ENCODE measurements around the gene UNC50.

Gene UNC50

GRCh38 chr2:98569915-98570314 lies 38.5 kb upstream of the UNC50 start:
- no peak for DNase-seq
- peak overlapping the region; percentile 15 for H3K27ac Mint-ChIP-seq
- H3K4me1 Mint-ChIP-seq, result no peaks in the 10 kb centered on the region
- H3K4me3 Mint-ChIP-seq, result no peak overlapping the region
- peaks cover 40 to 69% of the 10 kb centered on the region in 2 donors for H3K36me3 Mint-ChIP-seq
- H3K9me3 Mint-ChIP-seq, result no peaks in the 10 kb centered on the region
- no peaks in the 10 kb centered on the region for H3K27me3 Mint-ChIP-seq
- no peak for ATAC-seq (replicated peaks)

GRCh38 chr2:98570356-98570755 lies 38.0 kb upstream of the UNC50 start:
- Mint-ChIP-seq H3K36me3 (peaks cover 40 to 65% of the 10 kb centered on the region in 2 donors), H3K27me3 (no peaks in the 10 kb centered on the region), H3K4me1 (no peaks in the 10 kb centered on the region), H3K4me3 (no peak overlapping the region), H3K9me3 (no peaks in the 10 kb centered on the region), H3K27ac (peak overlapping the region; percentile 15)
- no peak for ATAC-seq (replicated peaks)
- no peak for DNase-seq

GRCh38 chr2:98571121-98571701 lies 37.2 kb upstream of the UNC50 start:
- Mint-ChIP-seq H3K27ac (no peak overlapping the region), H3K4me3 (no peak overlapping the region), H3K9me3 (no peaks in the 10 kb centered on the region), H3K27me3 (no peaks in the 10 kb centered on the region), H3K4me1 (no peaks in the 10 kb centered on the region), H3K36me3 (peaks cover 32 to 59% of the 10 kb centered on the region in 2 donors)
- ATAC-seq (replicated peaks) (no peak), DNase-seq (no peak)

DNA sequence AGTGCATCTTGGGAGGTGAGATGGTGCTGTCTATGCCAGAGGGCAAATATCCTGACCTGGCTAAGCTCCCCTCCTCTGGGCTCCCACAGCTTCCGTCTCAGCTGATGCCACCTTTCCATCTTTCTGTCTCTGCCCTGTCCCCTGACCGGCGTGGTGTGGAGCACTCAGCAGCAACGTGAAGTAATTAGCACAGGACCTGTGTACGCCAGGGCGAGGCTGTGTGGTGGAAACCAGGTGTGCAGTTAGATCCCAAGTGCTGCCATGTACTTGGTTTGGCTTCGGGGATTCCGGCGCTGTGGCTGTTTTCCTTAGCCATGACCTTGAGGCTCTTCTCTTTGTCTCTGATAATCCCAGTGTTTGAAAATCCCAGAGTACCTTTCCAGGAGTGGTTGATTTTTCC lies 36.6 kb upstream of the UNC50 start:
- Mint-ChIP-seq H3K9me3 (no peaks in the 10 kb centered on the region), H3K27me3 (no peaks in the 10 kb centered on the region), H3K36me3 (peaks cover 32 to 57% of the 10 kb centered on the region in 2 donors), H3K4me1 (no peaks in the 10 kb centered on the region), H3K27ac (no peak overlapping the region), H3K4me3 (no peak overlapping the region)
- ATAC-seq (replicated peaks) (no peak), DNase-seq (no peak)

- no peaks in the 10 kb centered on the region for H3K27me3 Mint-ChIP-seq
- H3K4me3 Mint-ChIP-seq, result no peak overlapping the region
- no peak for ATAC-seq (replicated peaks)
- no peaks in the 10 kb centered on the region for H3K4me1 Mint-ChIP-seq
- peaks cover 30 to 56% of the 10 kb centered on the region in 2 donors for H3K36me3 Mint-ChIP-seq
- H3K27ac Mint-ChIP-seq, result no peak overlapping the region
- H3K9me3 Mint-ChIP-seq, result no peaks in the 10 kb centered on the region
- DNase-seq, result no peak
Observed at GRCh38 chr2:98572211-98572610, 36.2 kb upstream of the UNC50 start.

GRCh38 chr2:98572676-98573075 lies 35.7 kb upstream of the UNC50 start:
- Mint-ChIP-seq H3K4me1 (no peaks in the 10 kb centered on the region), H3K27ac (peak overlapping the region; percentile 43), H3K36me3 (peaks cover 34 to 56% of the 10 kb centered on the region in 2 donors), H3K27me3 (no peaks in the 10 kb centered on the region), H3K9me3 (no peaks in the 10 kb centered on the region), H3K4me3 (no peak overlapping the region)
- no peak for ATAC-seq (replicated peaks)
- no peak for DNase-seq

- H3K9me3 Mint-ChIP-seq, result no peaks in the 10 kb centered on the region
- no peaks in the 10 kb centered on the region for H3K4me1 Mint-ChIP-seq
- H3K27ac Mint-ChIP-seq, result no peak overlapping the region
- no peak for DNase-seq
- H3K27me3 Mint-ChIP-seq, result no peaks in the 10 kb centered on the region
- H3K36me3 Mint-ChIP-seq, result peaks cover 37 to 59% of the 10 kb centered on the region in 2 donors
- H3K4me3 Mint-ChIP-seq, result no peak overlapping the region
- ATAC-seq (replicated peaks), result no peak
Observed at GRCh38 chr2:98573426-98573825, 35.0 kb upstream of the UNC50 start.

- no peaks in the 10 kb centered on the region for H3K9me3 Mint-ChIP-seq
- peaks cover 18 to 47% of the 10 kb centered on the region in 2 donors for H3K36me3 Mint-ChIP-seq
- DNase-seq (no peak), ATAC-seq (replicated peaks) (no peak)
- H3K27me3 Mint-ChIP-seq, result no peaks in the 10 kb centered on the region
- H3K4me1 Mint-ChIP-seq, result peaks cover 7 to 14% of the 10 kb centered on the region in 2 donors
- no peak overlapping the region for H3K27ac Mint-ChIP-seq
- H3K4me3 Mint-ChIP-seq, result no peak overlapping the region
Observed at GRCh38 chr2:98576666-98577312, 31.6 kb upstream of the UNC50 start.

- no peak for DNase-seq
- Mint-ChIP-seq H3K27ac (no peak overlapping the region), H3K9me3 (no peaks in the 10 kb centered on the region), H3K27me3 (no peaks in the 10 kb centered on the region), H3K4me3 (no peak overlapping the region), H3K4me1 (peaks cover 7 to 14% of the 10 kb centered on the region in 2 donors), H3K36me3 (peaks cover 20 to 51% of the 10 kb centered on the region in 2 donors)
- ATAC-seq (replicated peaks), result no peak
Observed at GRCh38 chr2:98577313-98577712, 31.1 kb upstream of the UNC50 start.

DNA sequence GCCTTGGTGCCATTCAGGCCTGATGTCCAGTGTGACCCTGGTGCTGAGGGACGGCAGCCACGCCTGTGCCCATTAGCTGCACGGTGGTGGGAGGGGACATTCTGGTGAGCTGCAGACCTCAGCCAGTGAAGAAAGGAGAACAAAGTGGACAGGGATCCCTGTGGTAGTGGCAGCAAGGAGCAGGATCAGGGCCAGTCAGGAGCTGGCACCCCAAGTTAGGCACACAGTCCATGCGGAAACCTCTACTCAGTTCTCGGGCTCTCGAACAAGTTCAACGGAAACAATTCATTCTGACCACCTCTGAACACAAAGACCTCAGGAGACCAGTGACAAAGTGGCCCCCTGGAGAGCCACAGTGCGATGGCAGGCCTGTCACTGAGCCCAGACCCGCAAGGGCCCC lies 30.2 kb upstream of the UNC50 start:
- H3K27me3 Mint-ChIP-seq, result no peaks in the 10 kb centered on the region
- no peaks in the 10 kb centered on the region for H3K9me3 Mint-ChIP-seq
- DNase-seq (no peak), ATAC-seq (replicated peaks) (no peak)
- no peak overlapping the region for H3K27ac Mint-ChIP-seq
- peaks cover 7 to 14% of the 10 kb centered on the region in 2 donors for H3K4me1 Mint-ChIP-seq
- no peak overlapping the region for H3K4me3 Mint-ChIP-seq
- H3K36me3 Mint-ChIP-seq, result peaks cover 22 to 50% of the 10 kb centered on the region in 2 donors

DNA sequence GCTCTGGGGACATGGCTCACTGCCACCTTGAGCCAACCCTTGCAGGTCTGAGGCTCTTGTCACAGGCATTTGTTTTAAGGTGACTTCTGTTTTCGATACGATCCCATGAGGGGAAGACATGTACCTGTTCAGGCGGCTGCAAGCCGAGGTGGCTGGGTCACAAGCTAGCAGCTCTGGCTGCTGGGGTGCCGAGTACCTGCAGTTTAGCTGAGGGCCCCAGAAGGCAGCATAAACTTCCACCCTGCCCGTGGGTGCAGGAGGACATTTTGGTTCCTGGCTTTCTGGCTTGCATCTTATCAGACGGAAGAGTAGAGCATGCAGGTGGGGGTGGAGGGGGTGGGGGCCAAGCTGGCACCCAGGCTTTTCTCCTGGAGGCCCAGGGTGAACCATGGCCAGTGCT lies 28.5 kb upstream of the UNC50 start:
- no peaks in the 10 kb centered on the region for H3K9me3 Mint-ChIP-seq

DNA sequence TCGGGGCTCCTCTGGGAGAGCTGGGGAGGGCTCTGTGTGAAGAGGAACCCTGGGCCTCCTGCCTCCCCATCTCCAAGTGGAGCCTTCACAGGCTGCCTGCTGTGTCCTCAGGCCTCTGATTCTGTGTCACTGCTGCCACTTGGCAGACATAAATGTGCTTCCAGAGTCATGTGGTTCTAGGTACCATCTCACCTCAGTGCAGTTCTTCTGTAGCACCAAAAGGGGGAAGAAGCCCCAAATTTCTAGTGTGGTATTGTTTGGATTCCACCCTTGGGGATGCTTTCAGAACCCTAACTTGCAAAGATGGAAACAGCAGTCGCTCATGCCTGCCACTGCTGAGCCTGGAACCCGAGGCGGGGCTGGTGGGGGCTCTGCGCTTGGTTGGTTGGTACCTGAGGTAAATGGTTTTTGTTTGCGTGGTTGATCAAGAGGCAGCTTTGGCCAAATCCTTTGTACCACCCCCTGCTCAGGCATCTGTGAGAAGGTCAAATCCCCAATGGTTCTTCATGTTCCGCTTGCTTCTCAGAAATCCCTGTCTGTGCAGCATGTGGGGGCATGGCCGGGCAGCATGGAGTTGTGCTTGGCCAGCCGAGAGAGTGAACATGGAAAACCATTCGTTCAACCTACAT lies 27.6 kb upstream of the UNC50 start:
- DNase-seq (no peak), ATAC-seq (replicated peaks) (peak; percentile 53 to 68)
- no peaks in the 10 kb centered on the region for H3K27me3 Mint-ChIP-seq
- H3K9me3 Mint-ChIP-seq, result no peaks in the 10 kb centered on the region
- H3K4me3 Mint-ChIP-seq, result no peak overlapping the region
- H3K4me1 Mint-ChIP-seq, result peaks cover 7 to 14% of the 10 kb centered on the region in 2 donors
- H3K36me3 Mint-ChIP-seq, result peaks cover 17 to 53% of the 10 kb centered on the region in 2 donors
- H3K27ac Mint-ChIP-seq, result no peak overlapping the region

More for the DNA sequence above, 28.5 kb upstream of the UNC50 start:
- H3K4me3 Mint-ChIP-seq, result no peak overlapping the region
- no peak for ATAC-seq (replicated peaks)
- H3K27me3 Mint-ChIP-seq, result no peaks in the 10 kb centered on the region
- peaks cover 17 to 53% of the 10 kb centered on the region in 2 donors for H3K36me3 Mint-ChIP-seq
- no peak overlapping the region for H3K27ac Mint-ChIP-seq
- H3K4me1 Mint-ChIP-seq, result peaks cover 7 to 14% of the 10 kb centered on the region in 2 donors
- DNase-seq, result no peak

- ATAC-seq (replicated peaks) (no peak), DNase-seq (no peak)
- Mint-ChIP-seq H3K27me3 (no peaks in the 10 kb centered on the region), H3K9me3 (no peaks in the 10 kb centered on the region), H3K4me1 (peaks cover 7 to 14% of the 10 kb centered on the region in 2 donors), H3K4me3 (no peak overlapping the region), H3K27ac (no peak overlapping the region), H3K36me3 (peaks cover 17 to 49% of the 10 kb centered on the region in 2 donors)
Observed at GRCh38 chr2:98582523-98582922, 25.9 kb upstream of the UNC50 start.

GRCh38 chr2:98583276-98583675 lies 25.1 kb upstream of the UNC50 start:
- no peak overlapping the region for H3K27ac Mint-ChIP-seq
- H3K36me3 Mint-ChIP-seq, result peaks cover 12 to 41% of the 10 kb centered on the region in 2 donors
- no peaks in the 10 kb centered on the region for H3K9me3 Mint-ChIP-seq

More at GRCh38 chr2:98583276-98583675, 25.1 kb upstream of the UNC50 start:
- H3K4me1 Mint-ChIP-seq, result peaks cover 7 to 14% of the 10 kb centered on the region in 2 donors
- H3K27me3 Mint-ChIP-seq, result no peaks in the 10 kb centered on the region
- no peak overlapping the region for H3K4me3 Mint-ChIP-seq
- DNase-seq (no peak), ATAC-seq (replicated peaks) (no peak)
